Measurements from ENCODE around the gene ENGASE. TPM values are rescaled to one million over a fixed set of nuclear protein-coding genes. Genes with fewer than 3 reads are reported as not detected.

ENGASE gene
- total RNA-seq, 4 donors from 2014 or later: 16.6 to 54.5 (median 26.3) TPM

GRCh38 chr17:79105937-79106336 is 31.3 kb downstream of the ENGASE start:
- no peak overlapping the region for H3K4me3 ChIP-seq (ENCODE audit: low read depth, poor library complexity, severe bottlenecking)
- 76% methylated on average over 10 to 14 of the region's 14 CpGs for WGBS, 2 donors
- intact Hi-C loops (cut with DNase I; ENCODE audit: low total_unique reads): no loop called here
- no peak for DNase-seq (ENCODE audit: low spot score in 2 of 2)
- TF ChIP-seq POLR2A (IDR thresholded peaks at IDR 0.05): no peak
- TF ChIP-seq CTCF (IDR thresholded peaks at IDR 0.05): no peak

GRCh38 chr17:79106958-79107357 is 32.3 kb downstream of the ENGASE start:
- intact Hi-C loops (cut with DNase I; ENCODE audit: low total_unique reads): no loop called here
- TF ChIP-seq POLR2A (IDR thresholded peaks at IDR 0.05): no peak
- TF ChIP-seq CTCF (IDR thresholded peaks at IDR 0.05): no peak
- no peak overlapping the region for H3K4me3 ChIP-seq (ENCODE audit: low read depth, poor library complexity, severe bottlenecking)
- WGBS, 2 donors: 79 to 86% methylated on average over 8 to 11 of the region's 11 CpGs
- DNase-seq (ENCODE audit: low spot score in 2 of 2): no peak

- intact Hi-C loops (cut with DNase I; ENCODE audit: low total_unique reads): no loop called here
- H3K4me3 ChIP-seq (ENCODE audit: low read depth, poor library complexity, severe bottlenecking): no peak overlapping the region
- DNase-seq (ENCODE audit: low spot score in 2 of 2): no peak
- TF ChIP-seq POLR2A (IDR thresholded peaks at IDR 0.05) (no peak), CTCF (IDR thresholded peaks at IDR 0.05) (no peak)
- WGBS, 2 donors: 84 to 86% methylated on average over 16 to 23 of the region's 25 CpGs
Measured at GRCh38 chr17:79107499-79108231, 33.0 kb downstream of the ENGASE start.

- TF ChIP-seq CTCF (IDR thresholded peaks at IDR 0.05) (no peak), POLR2A (IDR thresholded peaks at IDR 0.05) (no peak)
- H3K4me3 ChIP-seq (ENCODE audit: low read depth, poor library complexity, severe bottlenecking): no peak overlapping the region
- intact Hi-C loops (cut with DNase I; ENCODE audit: low total_unique reads): no loop called here
- DNase-seq (ENCODE audit: low spot score in 2 of 2): no peak
- WGBS, 2 donors: 81 to 88% methylated on average over 21 to 25 of the region's 26 CpGs
Measured at GRCh38 chr17:79108232-79108850, 33.7 kb downstream of the ENGASE start.

GRCh38 chr17:79108870-79109269 is 34.2 kb downstream of the ENGASE start:
- no peak for DNase-seq (ENCODE audit: low spot score in 2 of 2)
- intact Hi-C loops (cut with DNase I; ENCODE audit: low total_unique reads): no loop called here
- WGBS, 2 donors: 76 to 78% methylated on average over 14 to 15 of the region's 15 CpGs
- no peak overlapping the region for H3K4me3 ChIP-seq (ENCODE audit: low read depth, poor library complexity, severe bottlenecking)
- TF ChIP-seq CTCF (IDR thresholded peaks at IDR 0.05) (no peak), POLR2A (IDR thresholded peaks at IDR 0.05) (no peak)

Data from lower leg skin (tissue), 4 donors.